Measurements from ENCODE around the gene PHF23.

- TF ChIP-seq, protein P1, sequence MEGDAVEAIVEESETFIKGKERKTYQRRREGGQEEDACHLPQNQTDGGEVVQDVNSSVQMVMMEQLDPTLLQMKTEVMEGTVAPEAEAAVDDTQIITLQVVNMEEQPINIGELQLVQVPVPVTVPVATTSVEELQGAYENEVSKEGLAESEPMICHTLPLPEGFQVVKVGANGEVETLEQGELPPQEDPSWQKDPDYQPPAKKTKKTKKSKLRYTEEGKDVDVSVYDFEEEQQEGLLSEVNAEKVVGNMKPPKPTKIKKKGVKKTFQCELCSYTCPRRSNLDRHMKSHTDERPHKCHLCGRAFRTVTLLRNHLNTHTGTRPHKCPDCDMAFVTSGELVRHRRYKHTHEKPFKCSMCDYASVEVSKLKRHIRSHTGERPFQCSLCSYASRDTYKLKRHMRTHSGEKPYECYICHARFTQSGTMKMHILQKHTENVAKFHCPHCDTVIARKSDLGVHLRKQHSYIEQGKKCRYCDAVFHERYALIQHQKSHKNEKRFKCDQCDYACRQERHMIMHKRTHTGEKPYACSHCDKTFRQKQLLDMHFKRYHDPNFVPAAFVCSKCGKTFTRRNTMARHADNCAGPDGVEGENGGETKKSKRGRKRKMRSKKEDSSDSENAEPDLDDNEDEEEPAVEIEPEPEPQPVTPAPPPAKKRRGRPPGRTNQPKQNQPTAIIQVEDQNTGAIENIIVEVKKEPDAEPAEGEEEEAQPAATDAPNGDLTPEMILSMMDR (conservative IDR thresholded peaks at IDR 0.05; ENCODE audit: low read depth, low read length) = no peak
- no peak for TF ChIP-seq EZH2 (IDR thresholded peaks at IDR 0.05; ENCODE audit: borderline replicate concordance, low read depth, low read length, poor library complexity, severe bottlenecking)
Measured at GRCh38 chr17:7260651-7261378, 21.6 kb upstream of the PHF23 start.

All from A673 (cell line).